HG03558 (cell line): ENCODE results near the gene TRAPPC6A.

Experiments
- ATAC-seq: cut with Tn5 transposase; IDR thresholded peaks from one replicate; pipeline ENCODE4 v1.9.1; 2021; ENCODE audit warnings: moderate number of reproducible peaks; ENCODE audit not compliant: unreplicated experiment; ENCODE audit errors: extremely low read depth

The TRAPPC6A gene

DNA sequence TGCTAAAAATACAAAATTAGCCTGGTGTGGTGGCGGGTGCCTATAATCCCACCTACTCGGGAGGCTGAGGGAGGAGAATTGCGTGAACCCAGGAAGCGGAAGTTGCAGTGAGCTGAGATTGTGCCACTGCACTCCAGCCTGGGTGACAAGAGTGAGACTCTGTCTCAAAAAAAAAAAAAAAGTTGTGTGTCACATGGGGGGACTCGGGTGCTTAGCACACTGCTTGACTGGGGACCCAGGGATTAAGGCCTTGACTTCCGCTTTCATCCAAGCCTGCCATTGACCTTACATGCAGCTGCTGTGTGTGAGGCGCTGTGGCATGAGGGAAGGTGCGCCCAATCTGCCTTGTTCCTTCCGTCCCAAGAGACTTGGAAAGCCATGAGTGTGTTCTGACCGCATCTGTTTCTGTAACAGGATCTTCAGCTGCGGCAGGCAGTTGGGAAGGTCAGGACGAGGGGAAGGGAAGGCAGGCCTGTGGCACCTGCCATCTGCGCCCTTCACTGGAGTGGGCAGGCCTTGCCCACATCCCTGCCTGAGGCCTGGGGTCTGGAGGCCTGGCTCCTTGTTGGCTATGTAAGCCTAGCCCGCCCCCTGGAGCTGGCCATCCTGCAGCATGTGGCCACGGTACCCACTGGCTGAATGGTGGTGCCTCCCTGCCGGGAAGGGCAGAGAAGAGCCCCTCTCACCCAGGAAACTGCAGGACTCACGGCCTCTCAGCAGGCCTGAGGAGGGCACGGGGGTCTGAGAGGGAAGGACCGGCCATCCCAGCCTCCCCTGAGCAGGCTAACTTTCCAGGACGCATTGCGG lies 62.0 kb downstream of the TRAPPC6A start:
- ATAC-seq: no peak

DNA sequence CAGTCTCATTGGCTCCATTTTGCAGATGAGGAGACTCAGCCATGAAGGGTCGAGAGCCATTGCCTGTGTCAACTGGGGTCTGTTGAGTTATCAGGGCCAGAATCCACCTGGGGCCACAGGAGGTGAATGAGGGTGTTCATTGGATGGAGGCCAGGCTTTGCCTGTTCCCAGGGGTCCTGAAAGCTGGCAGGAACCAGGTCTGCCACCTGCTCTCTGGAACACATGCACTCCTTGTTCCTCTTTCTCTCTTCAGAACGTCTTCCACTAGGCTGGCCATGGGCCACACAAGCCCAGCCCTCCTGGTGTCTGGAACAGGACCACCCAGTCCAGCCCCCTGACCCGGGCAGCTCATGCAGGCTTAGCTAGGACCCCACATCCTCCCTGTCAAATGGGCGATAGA lies 63.9 kb downstream of the TRAPPC6A start:
- ATAC-seq: no peak

DNA sequence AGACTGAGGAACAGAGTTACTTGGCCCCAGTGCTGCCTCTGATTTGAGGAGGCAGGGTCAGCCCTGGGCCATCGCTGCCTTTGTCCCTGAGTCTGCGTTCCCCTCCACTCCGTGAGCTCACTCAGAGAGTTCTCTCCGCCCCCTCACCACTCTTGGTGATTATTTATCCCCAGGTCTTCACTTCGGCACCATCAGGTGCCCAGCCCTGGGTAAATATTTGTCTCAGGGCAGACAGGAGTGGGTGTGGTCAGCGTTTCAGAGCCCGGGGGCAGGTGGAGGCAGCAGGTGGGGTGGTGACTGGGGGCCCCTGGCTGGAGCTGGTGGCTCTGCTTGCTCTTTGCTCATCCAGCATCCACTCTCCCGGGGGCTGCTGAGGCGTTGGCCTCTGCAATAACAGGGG lies 64.4 kb downstream of the TRAPPC6A start:
- ATAC-seq: no peak
